ENCODE data around the gene CYP4F22. TPM values are rescaled to one million over a fixed set of nuclear protein-coding genes. Genes with fewer than 3 reads are reported as not detected.
"Not testable (repeated sequence)": the region's sequence is repeated elsewhere in the genome, so short reads cannot be mapped to it uniquely, and the experiment has no call there.

The CYP4F22 gene
- total RNA-seq, 4 donors from 2014 or later: 0.11 TPM; not detected in 3

- Histone ChIP-seq H3K27ac (no peak overlapping the region), H3K4me1 (peaks cover 0 to 6% of the 10 kb centered on the region in 2 donors), H3K27me3 (no peaks in the 10 kb centered on the region), H3K36me3 (no peaks in the 10 kb centered on the region), H3K4me3 (replicated peaks in 1 of 3) (no peak overlapping the region), H3K9me3 (no peaks in the 10 kb centered on the region)
- WGBS, 2 donors: 88 to 89% methylated on average over 15 of the region's 19 CpGs
- DNase-seq: no peak
- intact Hi-C loops (cut with DNase I): no loop called here
- no peak for TF ChIP-seq POLR2A (IDR thresholded peaks at IDR 0.05)
- no peak for TF ChIP-seq CTCF (IDR thresholded peaks at IDR 0.05)
Measured at GRCh38 chr19:15511671-15512424, 3.5 kb downstream of the CYP4F22 start.

- DNase-seq; H3K27ac ChIP-seq; H3K27me3 ChIP-seq; H3K4me1 ChIP-seq; intact Hi-C loops (cut with DNase I); H3K9me3 ChIP-seq; H3K4me3 ChIP-seq (replicated peaks in 1 of 3); H3K36me3 ChIP-seq: not testable (repeated sequence)
- WGBS, 2 donors: 90% methylated on average over 9 of the region's 9 CpGs
Measured at GRCh38 chr19:15515227-15515625, 6.9 kb downstream of the CYP4F22 start.

GRCh38 chr19:15516363-15516762, 8.0 kb downstream of the CYP4F22 start:
- Histone ChIP-seq H3K4me1 (no peaks in the 10 kb centered on the region), H3K27ac (no peak overlapping the region), H3K9me3 (no peaks in the 10 kb centered on the region), H3K36me3 (no peaks in the 10 kb centered on the region), H3K4me3 (replicated peaks in 1 of 3) (no peak overlapping the region), H3K27me3 (no peaks in the 10 kb centered on the region)
- 91 to 92% methylated on average over 3 of the region's 3 CpGs for WGBS, 2 donors
- no peak for DNase-seq
- intact Hi-C loops (cut with DNase I): no loop called here
- TF ChIP-seq CTCF (IDR thresholded peaks at IDR 0.05) (no peak), POLR2A (IDR thresholded peaks at IDR 0.05) (no peak)

GRCh38 chr19:15517778-15518177, 9.5 kb downstream of the CYP4F22 start:
- Histone ChIP-seq H3K27me3 (no peaks in the 10 kb centered on the region), H3K4me1 (no peaks in the 10 kb centered on the region), H3K9me3 (no peaks in the 10 kb centered on the region), H3K27ac (no peak overlapping the region), H3K36me3 (no peaks in the 10 kb centered on the region), H3K4me3 (replicated peaks in 1 of 3) (no peak overlapping the region)
- WGBS, 2 donors: 83 to 85% methylated on average over 1 of the region's 1 CpG
- DNase-seq: no peak
- TF ChIP-seq CTCF (IDR thresholded peaks at IDR 0.05) (no peak), POLR2A (IDR thresholded peaks at IDR 0.05) (no peak)
- intact Hi-C loops (cut with DNase I): no loop called here

GRCh38 chr19:15519433-15519976, 11.2 kb downstream of the CYP4F22 start:
- no peaks in the 10 kb centered on the region for H3K27me3 ChIP-seq
- TF ChIP-seq POLR2A (IDR thresholded peaks at IDR 0.05) (no peak), CTCF (IDR thresholded peaks at IDR 0.05) (no peak)
- H3K4me1 ChIP-seq: no peaks in the 10 kb centered on the region
- H3K9me3 ChIP-seq: no peaks in the 10 kb centered on the region
- H3K27ac ChIP-seq: no peak overlapping the region
- intact Hi-C loops (cut with DNase I): no loop called here
- no peak for DNase-seq
- WGBS, 2 donors: 77 to 78% methylated on average over 5 to 6 of the region's 6 CpGs
- no peak overlapping the region for H3K4me3 ChIP-seq (replicated peaks in 1 of 3)
- H3K36me3 ChIP-seq: no peaks in the 10 kb centered on the region

Data from thyroid gland (tissue), 4 donors.